HCT116 (cell line): ENCODE data around the gene SNAPC1. TPM values are rescaled to one million over a fixed set of nuclear protein-coding genes. Genes with fewer than 3 reads are reported as not detected.

Experiments
- ATAC-seq: fragments of 200-7000 bp; cut with Tn5 transposase; 2 replicates; pipeline ENCODE4 v1.9.1; 2020; ENCODE audit warnings: mild to moderate bottlenecking, moderate library complexity
- BruUV-seq: library from RNA; stranded (reverse); fragments of 400-500 nt; replicated peaks from 2 replicates; lab custom pipeline; 2021; lab: Mats Ljungman, UMichigan
- CTCF ChIA-PET: fragments of 300-600 bp; sonication (Branson Sonifier 250); formaldehyde crosslinking; loops from one replicate; lab custom pipeline; 2021; ENCODE audit warnings: antibody characterized with exemption; lab: Charles Lee
- POLR2A ChIA-PET: fragments of 300-600, 350-600 bp; sonication (Branson Sonifier 250); formaldehyde crosslinking; loops from one replicate; lab custom pipeline; 2021; ENCODE audit warnings: antibody characterized with exemption; lab: Charles Lee
- RAD21 ChIA-PET, 2 experiments: fragments of 300-600 bp; sonication (Branson Sonifier 250); formaldehyde crosslinking; loops; one replicate each; lab custom pipeline; 2023; ENCODE audit warnings: low total read pairs in 2 of 2; ENCODE audit not compliant: uncharacterized antibody in 2 of 2, unreplicated experiment in 2 of 2, low non-redundant PET in 1 of 2; lab: Charles Lee
- DNase-seq: peaks from one replicate; pipeline ENCODE4 v3.0.0-alpha.2; 2010; ENCODE audit warnings: low read depth, low spot score
- H2AFZ ChIP-seq: fragments of 200-600 bp; shearing (Covaris generic), sonication (generic); 2 replicates; pipeline ENCODE4 v1.6.1; 2017; ENCODE audit warnings: low read depth, mixed run types, mixed read lengths, antibody characterized with exemption, low read length; ENCODE audit not compliant: poor library complexity, severe bottlenecking
- H3K27ac ChIP-seq: 2 replicates; pipeline ENCODE4 v1.5.1; 2012; ENCODE audit warnings: low read depth, low read length
- H3K27me3 ChIP-seq: fragments of 200-600 bp; sonication (generic); 2 replicates; pipeline ENCODE4 v1.6.1; 2016; ENCODE audit warnings: mixed run types, low read length, mixed read lengths; ENCODE audit not compliant: insufficient read depth
- H3K36me3 ChIP-seq, 2 experiments: fragments of 200-500 bp in 1 of 2; fragments of 200-600 bp in 1 of 2; sonication (Bioruptor generic) in 1 of 2; sonication (generic) in 1 of 2; 2 replicates each; pipeline versions ENCODE4 v1.5.1 to v1.6.1; 2014 to 2016; ENCODE audit warnings: low read length in 2 of 2, inconsistent platforms in 1 of 2, mixed read lengths in 1 of 2, mixed run types in 1 of 2; ENCODE audit not compliant: insufficient read depth in 2 of 2, control insufficient read depth in 1 of 2
- H3K4me1 ChIP-seq, 2 experiments: fragments of 200-600 bp in 1 of 2; sonication (generic) in 1 of 2; 2 replicates each; pipeline versions ENCODE4 v1.5.1 to v1.6.1; 2012 to 2017; ENCODE audit warnings: low read length in 2 of 2, inconsistent platforms in 1 of 2, mild to moderate bottlenecking in 1 of 2, mixed read lengths in 1 of 2, mixed run types in 1 of 2, moderate library complexity in 1 of 2; ENCODE audit not compliant: insufficient read depth in 2 of 2, control insufficient read depth in 1 of 2
- H3K4me2 ChIP-seq: fragments of 200-600 bp; sonication (generic); 2 replicates; pipeline ENCODE4 v1.6.1; 2017; ENCODE audit warnings: mixed run types, low read length, mixed read lengths
- H3K4me3 ChIP-seq, 2 experiments: fragments of 200-600 bp in 1 of 2; sonication (generic) in 1 of 2; replicated peaks in 1 of 2; 2 replicates each; pipeline ENCODE4 v1.5.1; 2011 to 2016; ENCODE audit warnings: low read length in 2 of 2, control low read depth in 1 of 2, low read depth in 1 of 2, mild to moderate bottlenecking in 1 of 2, mixed read lengths in 1 of 2, mixed run types in 1 of 2
- H3K79me2 ChIP-seq: fragments of 200-600 bp; sonication (generic); 2 replicates; pipeline ENCODE4 v1.6.1; 2017; ENCODE audit warnings: mild to moderate bottlenecking, mixed run types, low read length, moderate library complexity, mixed read lengths; ENCODE audit not compliant: insufficient read depth
- H3K9ac ChIP-seq: fragments of 200-600 bp; sonication (generic); 2 replicates; pipeline ENCODE4 v1.6.1; 2016; ENCODE audit warnings: low read length, mixed read lengths
- H3K9me2 ChIP-seq: fragments of 200-600 bp; sonication (generic), shearing (Covaris generic); 2 replicates; pipeline ENCODE4 v1.6.1; 2017; ENCODE audit warnings: mixed run types, mild to moderate bottlenecking, moderate library complexity; ENCODE audit not compliant: insufficient read depth
- H3K9me3 ChIP-seq, 2 experiments: fragments of 200-500 bp in 1 of 2; fragments of 200-600 bp in 1 of 2; sonication (Bioruptor generic) in 1 of 2; sonication (generic) in 1 of 2; 2 replicates each; pipeline ENCODE4 v1.6.1; 2014 to 2017; ENCODE audit warnings: low read length in 2 of 2, mixed read lengths in 2 of 2, inconsistent platforms in 1 of 2, low read depth in 1 of 2, mild to moderate bottlenecking in 1 of 2, mixed run types in 1 of 2, moderate library complexity in 1 of 2; ENCODE audit not compliant: control insufficient read depth in 1 of 2, insufficient read depth in 1 of 2
- H4K20me1 ChIP-seq: fragments of 200-600 bp; sonication (generic), shearing (Covaris generic); 2 replicates; pipeline ENCODE4 v1.6.1; 2017; ENCODE audit warnings: mixed run types, mild to moderate bottlenecking, moderate library complexity; ENCODE audit not compliant: insufficient read depth
- CEBPB ChIP-seq: IDR thresholded peaks from 2 replicates; pipeline ENCODE4 v1.6.1; 2012; ENCODE audit warnings: low read depth
- EGR1 ChIP-seq: IDR thresholded peaks from 2 replicates; pipeline ENCODE4 v1.6.1; 2012; ENCODE audit warnings: low read depth
- ELF1 ChIP-seq: IDR thresholded peaks from 2 replicates; pipeline ENCODE4 v1.6.1; 2012; ENCODE audit warnings: low read depth, borderline replicate concordance
- EZH2phosphoT487 ChIP-seq: fragments of 200-600 bp; IDR thresholded peaks from 2 replicates; pipeline ENCODE4 v1.6.1; 2018; ENCODE audit warnings: antibody characterized with exemption, borderline replicate concordance
- JUND ChIP-seq: IDR thresholded peaks from 2 replicates; pipeline ENCODE4 v1.6.1; 2012
- POLR2A ChIP-seq: IDR thresholded peaks from 2 replicates; pipeline ENCODE4 v1.7.0; 2011; ENCODE audit warnings: borderline replicate concordance; ENCODE audit not compliant: insufficient read depth, insufficient read length; ENCODE audit errors: extremely low read depth
- RAD21 ChIP-seq: IDR thresholded peaks from 2 replicates; pipeline ENCODE4 v1.6.1; 2012; ENCODE audit warnings: low read depth, mild to moderate bottlenecking
- SIN3A ChIP-seq: IDR thresholded peaks from 2 replicates; pipeline ENCODE4 v1.6.1; 2012; ENCODE audit warnings: low read depth
- SP1 ChIP-seq: IDR thresholded peaks from 2 replicates; pipeline ENCODE4 v1.6.1; 2012; ENCODE audit warnings: low read depth
- SRF ChIP-seq: IDR thresholded peaks from 2 replicates; pipeline ENCODE4 v1.6.1; 2012; ENCODE audit warnings: low read depth
- TCF7L2 ChIP-seq: IDR thresholded peaks from 2 replicates; pipeline ENCODE4 v1.7.0; 2011; ENCODE audit warnings: borderline replicate concordance, inconsistent platforms; ENCODE audit not compliant: insufficient read depth, insufficient read length; ENCODE audit errors: extremely low read depth
- YY1 ChIP-seq: IDR thresholded peaks from 2 replicates; pipeline ENCODE4 v1.6.1; 2011; ENCODE audit warnings: low read length, low read depth, moderate library complexity, mild to moderate bottlenecking; ENCODE audit not compliant: insufficient replicate concordance; ENCODE audit errors: extremely low read depth
- intact Hi-C: fragments of 100-400 bp; cut with micrococcal nuclease; formaldehyde crosslinking; loops from 2 replicates; pipeline ENCODE4 v1.10.0; 2022
- total RNA-seq: library from RNA; stranded (reverse); gene quantifications from one replicate; pipeline ENCODE4 v1.2.1, GENCODE V29; 2021; ENCODE audit not compliant: unreplicated experiment
- TF ChIP-seq, protein P1 (sequence below): IDR thresholded peaks from 2 replicates; pipeline ENCODE4 v1.6.1; 2012
- TF ChIP-seq, protein P2 (sequence below), 3 experiments: fragments of 200-600 bp in 1 of 3; sonication (generic) in 1 of 3; IDR thresholded peaks in 2 of 3; conservative IDR thresholded peaks in 1 of 3; 2 replicates each; pipeline ENCODE4 v1.5.1; 2012 to 2017; ENCODE audit warnings: low read depth in 2 of 3, low read length in 2 of 3, antibody characterized with exemption in 1 of 3, borderline replicate concordance in 1 of 3, control low read depth in 1 of 3, mild to moderate bottlenecking in 1 of 3, mixed read lengths in 1 of 3, mixed run types in 1 of 3, moderate library complexity in 1 of 3; ENCODE audit not compliant: insufficient read depth in 1 of 3
- TF ChIP-seq, protein P3 (sequence below): IDR thresholded peaks from 2 replicates; pipeline ENCODE4 v1.6.1; 2012; ENCODE audit warnings: low read depth
- TF ChIP-seq, protein P4 (sequence below): IDR thresholded peaks from 2 replicates; pipeline ENCODE4 v1.6.1; 2012

The SNAPC1 gene
- total RNA-seq, 1 experiment from 2014 or later: 8.2 TPM

DNA sequence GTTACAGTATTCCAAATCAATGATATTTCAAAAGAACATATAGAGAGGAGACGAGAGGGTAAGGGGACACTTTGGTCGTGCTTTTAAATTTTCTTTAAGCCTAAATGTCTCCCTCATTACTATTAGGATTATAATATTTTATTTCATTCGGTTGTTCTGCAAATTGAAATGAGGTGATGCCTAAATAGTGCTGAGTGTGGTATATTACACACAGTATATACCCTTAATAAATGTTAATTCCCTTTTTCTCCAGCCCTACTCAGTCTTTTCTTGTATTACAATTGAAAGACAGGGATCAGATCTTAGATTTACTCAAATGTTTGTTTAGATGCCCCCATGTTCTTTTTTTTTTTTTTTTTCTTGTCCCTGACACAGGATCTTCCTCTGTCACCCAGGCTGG, 7.7 kb downstream of the SNAPC1 start:
- no peak for DNase-seq
- no peak overlapping the region for H3K4me2 ChIP-seq
- ChIA-PET CTCF (no interaction called here), RAD21 (no interaction called here), POLR2A (no interaction called here)
- H3K9me2 ChIP-seq: no peaks in the 10 kb centered on the region
- H4K20me1 ChIP-seq: no peaks in the 10 kb centered on the region
- peaks cover 14 to 32% of the 10 kb centered on the region in 2 experiments for H3K36me3 ChIP-seq
- no peak overlapping the region for H2AFZ ChIP-seq
- H3K9ac ChIP-seq: no peak overlapping the region
- peaks cover 23% of the 10 kb centered on the region for H3K79me2 ChIP-seq
- no peak overlapping the region for H3K4me3 ChIP-seq
- no peak overlapping the region for H3K27ac ChIP-seq
- no peaks in the 10 kb centered on the region for H3K27me3 ChIP-seq
- ATAC-seq: no peak
- no peaks in the 10 kb centered on the region for H3K4me1 ChIP-seq
- H3K9me3 ChIP-seq: no peaks in the 10 kb centered on the region
- no TSS peak for BruUV-seq
- intact Hi-C loops: no loop called here
- TF ChIP-seq SIN3A: no peak
- no peak for TF ChIP-seq TCF7L2

DNA sequence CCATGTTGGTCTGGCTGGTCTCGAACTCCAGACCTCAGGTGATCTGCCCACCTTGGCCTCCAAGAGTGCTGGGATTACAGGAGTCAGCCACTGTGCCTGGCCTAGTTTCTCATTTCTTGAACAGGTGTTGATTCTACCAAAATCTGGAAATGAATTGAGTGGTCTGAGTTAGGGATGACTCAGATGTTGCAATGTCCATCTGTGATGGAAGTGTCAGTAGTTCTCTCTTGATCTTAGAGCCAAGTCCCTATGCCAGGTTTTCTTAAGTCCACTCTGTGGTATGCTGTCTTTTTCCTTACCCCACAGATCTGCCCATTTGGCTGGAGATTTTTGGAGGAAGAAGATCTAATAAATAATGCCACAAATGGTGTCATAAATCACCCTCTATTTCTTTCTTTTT, 12.6 kb downstream of the SNAPC1 start:
- Histone ChIP-seq H3K79me2 (no peaks in the 10 kb centered on the region; the same call in 1 of the 2 replicates), H3K4me3 (no peak overlapping the region), H4K20me1 (no peaks in the 10 kb centered on the region), H3K36me3 (peaks cover 16 to 48% of the 10 kb centered on the region in 2 experiments), H3K4me1 (no peaks in the 10 kb centered on the region), H3K9me2 (no peaks in the 10 kb centered on the region), H3K27ac (no peak overlapping the region), H3K27me3 (no peaks in the 10 kb centered on the region), H3K9ac (no peak overlapping the region), H3K4me2 (no peak overlapping the region), H3K9me3 (no peaks in the 10 kb centered on the region), H2AFZ (no peak overlapping the region)
- RAD21 ChIA-PET: no interaction called here
- no TSS peak for BruUV-seq
- no peak for DNase-seq
- ATAC-seq: no peak
- intact Hi-C loops: no loop called here
- POLR2A ChIA-PET: no interaction called here
- CTCF ChIA-PET: no interaction called here
- no peak for TF ChIP-seq POLR2A
- no peak for TF ChIP-seq ELF1
- TF ChIP-seq TCF7L2: no peak
- TF ChIP-seq, protein P1, sequence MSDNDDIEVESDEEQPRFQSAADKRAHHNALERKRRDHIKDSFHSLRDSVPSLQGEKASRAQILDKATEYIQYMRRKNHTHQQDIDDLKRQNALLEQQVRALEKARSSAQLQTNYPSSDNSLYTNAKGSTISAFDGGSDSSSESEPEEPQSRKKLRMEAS: no peak
- TF ChIP-seq CEBPB: no peak
- TF ChIP-seq RAD21: no peak
- TF ChIP-seq EGR1: no peak
- TF ChIP-seq EZH2phosphoT487: no peak
- TF ChIP-seq SP1: no peak
- TF ChIP-seq JUND: no peak
- no peak for TF ChIP-seq SIN3A
- TF ChIP-seq, protein P2, sequence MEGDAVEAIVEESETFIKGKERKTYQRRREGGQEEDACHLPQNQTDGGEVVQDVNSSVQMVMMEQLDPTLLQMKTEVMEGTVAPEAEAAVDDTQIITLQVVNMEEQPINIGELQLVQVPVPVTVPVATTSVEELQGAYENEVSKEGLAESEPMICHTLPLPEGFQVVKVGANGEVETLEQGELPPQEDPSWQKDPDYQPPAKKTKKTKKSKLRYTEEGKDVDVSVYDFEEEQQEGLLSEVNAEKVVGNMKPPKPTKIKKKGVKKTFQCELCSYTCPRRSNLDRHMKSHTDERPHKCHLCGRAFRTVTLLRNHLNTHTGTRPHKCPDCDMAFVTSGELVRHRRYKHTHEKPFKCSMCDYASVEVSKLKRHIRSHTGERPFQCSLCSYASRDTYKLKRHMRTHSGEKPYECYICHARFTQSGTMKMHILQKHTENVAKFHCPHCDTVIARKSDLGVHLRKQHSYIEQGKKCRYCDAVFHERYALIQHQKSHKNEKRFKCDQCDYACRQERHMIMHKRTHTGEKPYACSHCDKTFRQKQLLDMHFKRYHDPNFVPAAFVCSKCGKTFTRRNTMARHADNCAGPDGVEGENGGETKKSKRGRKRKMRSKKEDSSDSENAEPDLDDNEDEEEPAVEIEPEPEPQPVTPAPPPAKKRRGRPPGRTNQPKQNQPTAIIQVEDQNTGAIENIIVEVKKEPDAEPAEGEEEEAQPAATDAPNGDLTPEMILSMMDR (IDR thresholded peaks at IDR 0.05 in 2 of 3, conservative IDR thresholded peaks at IDR 0.05 in 1 of 3; ENCODE audit: borderline replicate concordance in 1 of 3, insufficient read depth in 1 of 3, low read depth in 2 of 3, low read length in 2 of 3): no peak
- no peak for TF ChIP-seq YY1
- TF ChIP-seq, protein P3, sequence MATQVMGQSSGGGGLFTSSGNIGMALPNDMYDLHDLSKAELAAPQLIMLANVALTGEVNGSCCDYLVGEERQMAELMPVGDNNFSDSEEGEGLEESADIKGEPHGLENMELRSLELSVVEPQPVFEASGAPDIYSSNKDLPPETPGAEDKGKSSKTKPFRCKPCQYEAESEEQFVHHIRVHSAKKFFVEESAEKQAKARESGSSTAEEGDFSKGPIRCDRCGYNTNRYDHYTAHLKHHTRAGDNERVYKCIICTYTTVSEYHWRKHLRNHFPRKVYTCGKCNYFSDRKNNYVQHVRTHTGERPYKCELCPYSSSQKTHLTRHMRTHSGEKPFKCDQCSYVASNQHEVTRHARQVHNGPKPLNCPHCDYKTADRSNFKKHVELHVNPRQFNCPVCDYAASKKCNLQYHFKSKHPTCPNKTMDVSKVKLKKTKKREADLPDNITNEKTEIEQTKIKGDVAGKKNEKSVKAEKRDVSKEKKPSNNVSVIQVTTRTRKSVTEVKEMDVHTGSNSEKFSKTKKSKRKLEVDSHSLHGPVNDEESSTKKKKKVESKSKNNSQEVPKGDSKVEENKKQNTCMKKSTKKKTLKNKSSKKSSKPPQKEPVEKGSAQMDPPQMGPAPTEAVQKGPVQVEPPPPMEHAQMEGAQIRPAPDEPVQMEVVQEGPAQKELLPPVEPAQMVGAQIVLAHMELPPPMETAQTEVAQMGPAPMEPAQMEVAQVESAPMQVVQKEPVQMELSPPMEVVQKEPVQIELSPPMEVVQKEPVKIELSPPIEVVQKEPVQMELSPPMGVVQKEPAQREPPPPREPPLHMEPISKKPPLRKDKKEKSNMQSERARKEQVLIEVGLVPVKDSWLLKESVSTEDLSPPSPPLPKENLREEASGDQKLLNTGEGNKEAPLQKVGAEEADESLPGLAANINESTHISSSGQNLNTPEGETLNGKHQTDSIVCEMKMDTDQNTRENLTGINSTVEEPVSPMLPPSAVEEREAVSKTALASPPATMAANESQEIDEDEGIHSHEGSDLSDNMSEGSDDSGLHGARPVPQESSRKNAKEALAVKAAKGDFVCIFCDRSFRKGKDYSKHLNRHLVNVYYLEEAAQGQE: no peak
- TF ChIP-seq SRF: no peak
- TF ChIP-seq, protein P4, sequence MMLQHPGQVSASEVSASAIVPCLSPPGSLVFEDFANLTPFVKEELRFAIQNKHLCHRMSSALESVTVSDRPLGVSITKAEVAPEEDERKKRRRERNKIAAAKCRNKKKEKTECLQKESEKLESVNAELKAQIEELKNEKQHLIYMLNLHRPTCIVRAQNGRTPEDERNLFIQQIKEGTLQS: no peak
